ENCODE data around the gene DRAM2. TPM values are rescaled to one million over a fixed set of nuclear protein-coding genes. Genes with fewer than 3 reads are reported as not detected.

The DRAM2 gene
- total RNA-seq, 1 donor from 2014 or later, result 33.9 TPM

- DNase-seq (ENCODE audit: low read depth) (no peak), FAIRE-seq (no peak)
- Histone ChIP-seq H3K9me3 (ENCODE audit: insufficient read depth, low read depth, low read length) (no peaks in the 10 kb centered on the region), H3K79me2 (ENCODE audit: insufficient read depth, low read length) (peaks cover 78% of the 10 kb centered on the region), H3K9ac (ENCODE audit: low read length) (peak overlapping the region; percentile 90), H3K36me3 (ENCODE audit: insufficient read depth, low read length) (no peaks in the 10 kb centered on the region), H3K4me1 (ENCODE audit: insufficient read depth, low read length) (peaks cover 13% of the 10 kb centered on the region), H4K20me1 (ENCODE audit: insufficient read depth, low read length) (peaks cover 29% of the 10 kb centered on the region), H3K4me3 (ENCODE audit: insufficient read depth, low read depth, low read length) (peak overlapping the region; percentile 98), H3K4me2 (ENCODE audit: low read length) (peak overlapping the region; percentile 87), H3K27ac (ENCODE audit: low read depth, low read length) (no peak overlapping the region), H3K27me3 (ENCODE audit: insufficient read depth, low read length) (no peaks in the 10 kb centered on the region), H2AFZ (ENCODE audit: low read depth, low read length) (no peak overlapping the region)
- Mint-ChIP-seq H3K27me3 (ENCODE audit: low read depth, unreplicated experiment) (no peaks in the 10 kb centered on the region), H3K4me3 (ENCODE audit: unreplicated experiment) (peak overlapping the region; percentile 100), H3K36me3 (ENCODE audit: low read depth, unreplicated experiment) (no peaks in the 10 kb centered on the region), H3K4me1 (ENCODE audit: low read depth, unreplicated experiment) (peaks cover 16% of the 10 kb centered on the region), H3K27ac (ENCODE audit: unreplicated experiment) (peak overlapping the region; percentile 47), H3K9me3 (ENCODE audit: unreplicated experiment) (no peaks in the 10 kb centered on the region)
- TF ChIP-seq EZH2 (IDR thresholded peaks at IDR 0.05; ENCODE audit: insufficient read depth, low read length) (no peak), CTCF (IDR thresholded peaks at IDR 0.05; ENCODE audit: insufficient read depth, low read depth, low read length) (no peak)
These were observed 1.6 kb upstream of the DRAM2 start for GRCh38 chr1:111141245-111142220.

- Histone ChIP-seq H3K4me3 (ENCODE audit: insufficient read depth, low read depth, low read length) (peak overlapping the region; percentile 98), H3K36me3 (ENCODE audit: insufficient read depth, low read length) (no peaks in the 10 kb centered on the region), H3K4me2 (ENCODE audit: low read length) (peak overlapping the region; percentile 87), H2AFZ (ENCODE audit: low read depth, low read length) (peak overlapping the region; percentile 98), H3K9ac (ENCODE audit: low read length) (peak overlapping the region; percentile 90), H3K27me3 (ENCODE audit: insufficient read depth, low read length) (no peaks in the 10 kb centered on the region), H4K20me1 (ENCODE audit: insufficient read depth, low read length) (peaks cover 27% of the 10 kb centered on the region), H3K4me1 (ENCODE audit: insufficient read depth, low read length) (peaks cover 13% of the 10 kb centered on the region), H3K79me2 (ENCODE audit: insufficient read depth, low read length) (peaks cover 69% of the 10 kb centered on the region), H3K27ac (ENCODE audit: low read depth, low read length) (peak overlapping the region; percentile 75), H3K9me3 (ENCODE audit: insufficient read depth, low read depth, low read length) (no peaks in the 10 kb centered on the region)
- H3K4me3 Mint-ChIP-seq (ENCODE audit: unreplicated experiment), result peak overlapping the region; percentile 100
- peak overlapping the region; percentile 47 for H3K27ac Mint-ChIP-seq (ENCODE audit: unreplicated experiment)
- H3K36me3 Mint-ChIP-seq (ENCODE audit: low read depth, unreplicated experiment), result peaks cover 2% of the 10 kb centered on the region
- no peak for FAIRE-seq
- H3K4me1 Mint-ChIP-seq (ENCODE audit: low read depth, unreplicated experiment), result peaks cover 16% of the 10 kb centered on the region
- H3K9me3 Mint-ChIP-seq (ENCODE audit: unreplicated experiment), result no peaks in the 10 kb centered on the region
- no peaks in the 10 kb centered on the region for H3K27me3 Mint-ChIP-seq (ENCODE audit: low read depth, unreplicated experiment)
- peak; percentile 61 for DNase-seq (ENCODE audit: low read depth)
- TF ChIP-seq CTCF (IDR thresholded peaks at IDR 0.05; ENCODE audit: insufficient read depth, low read depth, low read length) (no peak), EZH2 (IDR thresholded peaks at IDR 0.05; ENCODE audit: insufficient read depth, low read length) (no peak)
These were observed 731 bp upstream of the DRAM2 start for GRCh38 chr1:111140680-111140967.
